Measurements from ENCODE around the gene RAC3. TPM values are rescaled to one million over a fixed set of nuclear protein-coding genes. Genes with fewer than 3 reads are reported as not detected.

Gene RAC3
- total RNA-seq, 1 experiment from 2014 or later = 84.8 TPM

- no peak overlapping the region for H2AK5ac ChIP-seq (ENCODE audit: insufficient read length, low read length)
- no peaks in the 10 kb centered on the region for H3K9me3 Mint-ChIP-seq
- no peak overlapping the region for H4K5ac ChIP-seq (ENCODE audit: insufficient read length, low read depth, low read length)
- no peak overlapping the region for H2BK5ac ChIP-seq (ENCODE audit: insufficient read length, low read length)
- no peak overlapping the region for H3K9ac ChIP-seq (ENCODE audit: extremely low read depth, insufficient read length, low read length)
- no peak overlapping the region for H3K4ac ChIP-seq (ENCODE audit: low read depth, low read length)
- H3K27ac Mint-ChIP-seq = no peak overlapping the region
- H3K18ac ChIP-seq (ENCODE audit: insufficient read length, low read depth, low read length) = no peak overlapping the region
- H3K9me3 ChIP-seq (ENCODE audit: control insufficient read depth, low read depth, low read length) = no peaks in the 10 kb centered on the region
- no peak overlapping the region for H3K27ac ChIP-seq (ENCODE audit: insufficient read length, low read depth, low read length)
- no peak overlapping the region for H3K4me3 Mint-ChIP-seq
- no peak overlapping the region for H2BK12ac ChIP-seq (ENCODE audit: insufficient read length, low read depth, low read length)
- H3K23me2 ChIP-seq (ENCODE audit: insufficient read length, low read depth, low read length, poor library complexity, severe bottlenecking) = no peaks in the 10 kb centered on the region
- no peaks in the 10 kb centered on the region for H3K27me3 ChIP-seq (ENCODE audit: insufficient read depth, low read length)
- no peak overlapping the region for H3K23ac ChIP-seq (ENCODE audit: insufficient read length, low read depth, low read length)
- TF ChIP-seq CTCF (conservative IDR thresholded peaks at IDR 0.05) = no peak
- DNase-seq = no peak
- no peak overlapping the region for H3K14ac ChIP-seq (ENCODE audit: insufficient read depth, low read length)
- no peak overlapping the region for H3T11ph ChIP-seq (ENCODE audit: low read length)
- H2AFZ ChIP-seq (ENCODE audit: low read length) = no peak overlapping the region
- H3K4me1 Mint-ChIP-seq = no peaks in the 10 kb centered on the region; a peak in 2 of 4 replicates
- no peak overlapping the region for H2BK20ac ChIP-seq (ENCODE audit: low read depth, low read length, poor library complexity, severe bottlenecking)
- H2BK120ac ChIP-seq (ENCODE audit: low read depth, low read length, poor library complexity, severe bottlenecking) = no peak overlapping the region
- H4K8ac ChIP-seq (replicated peaks; ENCODE audit: insufficient read length, low read depth, low read length) = no peak overlapping the region
- no peaks in the 10 kb centered on the region for H3K79me2 ChIP-seq (ENCODE audit: insufficient read depth, low read length)
- H4K20me1 ChIP-seq (ENCODE audit: control insufficient read depth, insufficient read depth, insufficient read length) = no peaks in the 10 kb centered on the region
- no peak overlapping the region for H4K91ac ChIP-seq (ENCODE audit: insufficient read length, low read depth, low read length)
- no peaks in the 10 kb centered on the region for H3K79me1 ChIP-seq (ENCODE audit: insufficient read depth, low read depth, low read length, poor library complexity, severe bottlenecking)
- no peak overlapping the region for H3K4me2 ChIP-seq (ENCODE audit: insufficient read depth, insufficient read length, low read length)
- no peaks in the 10 kb centered on the region for H3K4me1 ChIP-seq (ENCODE audit: insufficient read depth, low read length)
- no peaks in the 10 kb centered on the region for H3K27me3 Mint-ChIP-seq (ENCODE audit: low read depth)
- H3K36me3 Mint-ChIP-seq (ENCODE audit: insufficient read depth in 1 of 3, low read depth in 3 of 3) = peaks cover 24 to 68% (median 58%) of the 10 kb centered on the region in 3 experiments; a peak in 6 of 7 replicates
- no peak overlapping the region for H3K56ac ChIP-seq (ENCODE audit: insufficient read length, low read depth, low read length)
- WGBS (ENCODE audit: extremely low coverage, insufficient read length, low lambda C conversion rate) = no CpG with 5 or more reads among the region's 22 CpGs
- no peak overlapping the region for H2BK15ac ChIP-seq (ENCODE audit: low read depth, low read length)
These were observed 50.5 kb downstream of the RAC3 start for GRCh38 chr17:82081966-82082365.

All from H9 (cell line).